ENCODE data around the gene IL1B.

IL1B gene

GRCh38 chr2:112796486-112796885, 40.1 kb downstream of the IL1B start:
- DNase-seq (ENCODE audit: low read depth in 2 of 2) = no peak
- no peak for TF ChIP-seq CTCF (IDR thresholded peaks at IDR 0.05; ENCODE audit: low read depth, low read length)
- H3K4me3 ChIP-seq (replicated peaks in 1 of 2; ENCODE audit: low read depth in 2 of 2, low read length in 2 of 2) = no peak overlapping the region

DNA sequence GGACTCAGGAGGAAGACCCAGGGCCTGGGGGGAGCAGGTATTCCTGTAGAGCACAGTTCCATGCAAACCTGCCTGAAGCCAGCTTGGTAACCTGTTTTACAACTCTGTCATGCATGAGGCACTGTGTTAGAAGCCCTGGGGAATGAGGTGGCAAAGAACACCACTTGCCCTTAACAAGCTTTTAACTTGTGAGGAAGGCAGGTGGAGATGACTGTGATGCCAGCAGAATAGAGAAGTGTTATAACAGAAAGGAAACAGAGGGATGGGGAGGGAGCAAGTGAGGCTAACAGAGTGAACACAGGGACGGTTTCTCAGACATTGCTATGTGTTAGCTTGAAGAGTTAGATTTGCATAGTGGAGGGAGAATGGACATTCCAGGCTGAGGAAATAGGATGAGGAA, 40.8 kb downstream of the IL1B start:
- DNase-seq (ENCODE audit: low read depth in 2 of 2) = no peak
- no peak for TF ChIP-seq CTCF (IDR thresholded peaks at IDR 0.05; ENCODE audit: low read depth, low read length)
- H3K4me3 ChIP-seq (replicated peaks in 1 of 2; ENCODE audit: low read depth in 2 of 2, low read length in 2 of 2) = no peak overlapping the region

GRCh38 chr2:112794841-112795240, 41.7 kb downstream of the IL1B start:
- no peak for DNase-seq (ENCODE audit: low read depth in 2 of 2)
- no peak for TF ChIP-seq CTCF (IDR thresholded peaks at IDR 0.05; ENCODE audit: low read depth, low read length)
- H3K4me3 ChIP-seq (replicated peaks in 1 of 2; ENCODE audit: low read depth in 2 of 2, low read length in 2 of 2) = no peak overlapping the region

DNA sequence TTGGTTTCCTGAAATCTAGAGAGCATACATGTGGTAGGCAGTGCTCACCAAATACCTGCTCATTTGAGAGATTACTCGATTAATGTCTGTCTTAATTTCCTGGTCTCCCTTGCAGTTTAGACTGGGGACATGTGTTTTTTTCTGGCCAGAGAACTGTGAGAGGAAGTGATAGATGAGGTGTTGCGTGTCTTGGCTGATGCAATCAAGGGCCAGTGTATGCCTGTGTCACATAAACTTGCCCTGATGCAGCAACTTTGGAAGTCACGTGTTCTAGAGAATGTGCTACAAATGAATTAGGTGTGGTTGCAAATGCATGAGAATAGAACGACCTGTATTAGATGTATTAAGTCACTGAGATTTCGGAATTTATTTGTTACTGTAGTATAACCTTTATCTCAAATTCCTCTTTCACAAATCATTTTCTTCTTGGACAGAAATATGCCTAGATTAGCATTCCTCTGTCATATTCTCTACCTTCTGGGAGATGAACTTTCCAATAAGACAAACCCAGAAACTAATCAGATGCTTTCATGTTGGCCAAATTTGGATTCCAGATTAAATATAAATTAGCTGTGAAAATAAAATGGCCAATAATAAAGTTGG, 42.3 kb downstream of the IL1B start:
- DNase-seq (ENCODE audit: low read depth in 2 of 2) = peak; percentile 87 to 98
- no peak for TF ChIP-seq CTCF (IDR thresholded peaks at IDR 0.05; ENCODE audit: low read depth, low read length)
- no peak overlapping the region for H3K4me3 ChIP-seq (replicated peaks in 1 of 2; ENCODE audit: low read depth in 2 of 2, low read length in 2 of 2)

GRCh38 chr2:112793449-112793978, 43.1 kb downstream of the IL1B start:
- no peak overlapping the region for H3K4me3 ChIP-seq (replicated peaks in 1 of 2; ENCODE audit: low read depth in 2 of 2, low read length in 2 of 2)
- peak; percentile 33 to 74 for DNase-seq (ENCODE audit: low read depth in 2 of 2)
- TF ChIP-seq CTCF (IDR thresholded peaks at IDR 0.05; ENCODE audit: low read depth, low read length) = no peak

DNA sequence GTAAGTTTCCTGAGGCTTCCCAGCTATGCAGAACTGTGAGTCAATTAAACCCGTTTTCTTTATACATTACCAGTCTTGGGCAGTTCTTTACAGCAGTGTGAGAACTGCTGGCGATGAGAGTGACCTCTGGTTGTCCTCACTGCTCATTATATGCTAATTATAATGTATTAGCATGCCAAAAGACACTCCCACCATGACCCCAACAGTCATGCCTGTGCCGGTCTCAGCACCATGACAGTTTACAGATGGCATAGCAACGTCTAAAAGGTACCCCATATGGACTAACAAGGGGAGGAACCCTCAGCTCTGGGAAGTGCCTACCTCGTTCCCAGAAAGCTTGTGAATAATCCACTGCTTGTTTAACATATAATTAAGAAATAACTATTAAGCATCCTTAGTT, 44.2 kb downstream of the IL1B start:
- DNase-seq (ENCODE audit: low read depth in 2 of 2) = no peak
- H3K4me3 ChIP-seq (replicated peaks in 1 of 2; ENCODE audit: low read depth in 2 of 2, low read length in 2 of 2) = no peak overlapping the region
- no peak for TF ChIP-seq CTCF (IDR thresholded peaks at IDR 0.05; ENCODE audit: low read depth, low read length)
